Loucy (cell line): ENCODE results near the gene TM9SF1.
A peak's percentile ranks its signal among the peaks of the same experiment; 100 is the strongest.

ENCODE experiments used
- H2AFZ ChIP-seq: fragments of 200-600 bp; sonication (generic); 2 replicates; pipeline ENCODE4 v1.6.0; 2016; ENCODE audit warnings: antibody characterized with exemption, mild to moderate bottlenecking, low read length, moderate library complexity
- H3F3A ChIP-seq: fragments of 200-600 bp; 2 replicates; pipeline ENCODE4 v1.6.0; 2016; ENCODE audit warnings: antibody characterized with exemption, low read depth, mild to moderate bottlenecking
- H3K27me3 ChIP-seq: fragments of 200-600 bp; sonication (generic); 2 replicates; pipeline ENCODE4 v1.6.1; 2014; ENCODE audit warnings: low read length, mild to moderate bottlenecking; ENCODE audit not compliant: insufficient read depth, poor library complexity, severe bottlenecking
- H3K36me3 ChIP-seq: fragments of 200-600 bp; sonication (generic); 2 replicates; pipeline ENCODE4 v1.6.1; 2016; ENCODE audit warnings: low read length; ENCODE audit not compliant: insufficient read depth
- H3K4me1 ChIP-seq: fragments of 200-600 bp; sonication (generic); 2 replicates; pipeline ENCODE4 v1.5.1; 2014; ENCODE audit warnings: low read length, mild to moderate bottlenecking; ENCODE audit not compliant: insufficient read depth, poor library complexity, severe bottlenecking
- H3K4me2 ChIP-seq: fragments of 200-600 bp; sonication (generic); 2 replicates; pipeline ENCODE4 v1.6.0; 2014; ENCODE audit warnings: antibody characterized with exemption, low read length, low read depth, mild to moderate bottlenecking; ENCODE audit not compliant: poor library complexity, severe bottlenecking
- H3K4me3 ChIP-seq: fragments of 200-600 bp; sonication (generic); 2 replicates; pipeline ENCODE4 v1.5.1; 2014; ENCODE audit warnings: low read length, mild to moderate bottlenecking, mixed read lengths; ENCODE audit not compliant: poor library complexity, severe bottlenecking
- H3K79me2 ChIP-seq: fragments of 200-600 bp; sonication (generic); 2 replicates; pipeline ENCODE4 v1.6.1; 2014; ENCODE audit warnings: low read length; ENCODE audit not compliant: insufficient read depth
- H3K9ac ChIP-seq: fragments of 200-600 bp; sonication (generic); 2 replicates; pipeline ENCODE4 v1.6.0; 2014; ENCODE audit warnings: mild to moderate bottlenecking, low read depth, low read length, moderate library complexity; ENCODE audit not compliant: poor library complexity, severe bottlenecking
- H3K9me2 ChIP-seq: fragments of 200-600 bp; sonication (generic); replicated peaks from 2 replicates; pipeline ENCODE4 v1.6.1; 2016; ENCODE audit warnings: low read depth, low read length, mixed read lengths
- H3K9me3 ChIP-seq: fragments of 200-600 bp; sonication (generic); 2 replicates; pipeline ENCODE4 v1.6.1; 2014; ENCODE audit warnings: mild to moderate bottlenecking, antibody characterized with exemption, low read length, low read depth; ENCODE audit not compliant: insufficient read depth
- H4K20me1 ChIP-seq: fragments of 200-600 bp; sonication (generic); 2 replicates; pipeline ENCODE4 v1.6.0; 2014; ENCODE audit warnings: antibody characterized with exemption, low read length, mild to moderate bottlenecking; ENCODE audit not compliant: insufficient read depth, poor library complexity, severe bottlenecking
- EZH2phosphoT487 ChIP-seq: fragments of 200-600 bp; IDR thresholded peaks from 2 replicates; pipeline ENCODE4 v1.6.1; 2018; ENCODE audit warnings: antibody characterized with exemption, mild to moderate bottlenecking, moderate library complexity, borderline replicate concordance
- TF ChIP-seq, protein P1 (sequence below): fragments of 200-600 bp; sonication (generic); conservative IDR thresholded peaks from 2 replicates; pipeline ENCODE4 v1.5.1; 2014; ENCODE audit warnings: mild to moderate bottlenecking, antibody characterized with exemption, low read length

Gene TM9SF1

DNA sequence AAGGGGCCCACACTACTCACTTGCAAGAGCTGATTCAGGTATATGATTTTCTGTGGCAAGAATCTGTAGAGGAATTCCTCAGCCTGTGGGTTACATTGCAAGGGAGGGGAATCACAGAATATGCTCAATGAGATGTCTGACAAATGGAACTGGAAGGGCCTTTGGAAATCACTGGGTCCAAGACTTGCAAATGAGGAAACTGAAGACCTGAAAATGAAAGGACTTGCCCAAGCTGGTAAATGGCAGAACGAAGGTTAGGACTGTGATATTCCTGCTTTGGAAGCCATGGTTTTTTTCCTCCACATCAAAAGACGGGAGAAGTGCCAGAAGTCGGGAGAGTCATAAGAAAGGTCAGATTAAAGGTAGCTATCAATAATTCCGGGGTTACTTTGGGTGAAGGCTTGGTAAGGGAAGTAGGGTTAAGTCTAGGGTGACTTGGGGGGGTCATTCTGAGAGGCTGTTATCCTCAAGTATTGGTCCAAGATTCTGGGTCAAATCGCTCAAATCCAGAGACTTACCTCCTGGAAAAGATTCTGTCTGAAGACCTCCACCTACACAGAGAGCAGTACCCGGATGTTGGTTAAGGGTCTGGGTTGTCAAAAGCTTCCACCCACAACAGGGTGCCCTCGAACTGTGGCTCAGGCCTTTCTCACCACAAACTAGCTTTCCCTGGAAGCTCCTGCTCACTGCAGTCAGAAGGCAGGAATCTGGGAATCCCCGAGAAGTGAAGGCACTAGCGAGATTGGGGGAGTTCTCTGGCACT lies 49.4 kb downstream of the TM9SF1 start:
- Histone ChIP-seq H3K79me2 (peaks cover 73% of the 10 kb centered on the region), H3K4me2 (peak overlapping the region; percentile 100), H3K36me3 (peaks cover 10% of the 10 kb centered on the region; the same call in 1 of the 2 replicates), H3K9ac (peak overlapping the region; percentile 95), H3K9me3 (no peaks in the 10 kb centered on the region), H3K27me3 (no peaks in the 10 kb centered on the region), H4K20me1 (peaks cover 29% of the 10 kb centered on the region), H3F3A (0 out of 2 replicates have a peak, but pooled peaks cover 2% of the 10 kb centered on the region), H3K9me2 (no peaks in the 10 kb centered on the region), H3K4me1 (peaks cover 35% of the 10 kb centered on the region), H3K4me3 (peak overlapping the region; percentile 100), H2AFZ (0 out of 2 replicates have a peak overlapping the region, but pooled peaks have one; percentile 94)
- no peak for TF ChIP-seq EZH2phosphoT487
- TF ChIP-seq, protein P1, sequence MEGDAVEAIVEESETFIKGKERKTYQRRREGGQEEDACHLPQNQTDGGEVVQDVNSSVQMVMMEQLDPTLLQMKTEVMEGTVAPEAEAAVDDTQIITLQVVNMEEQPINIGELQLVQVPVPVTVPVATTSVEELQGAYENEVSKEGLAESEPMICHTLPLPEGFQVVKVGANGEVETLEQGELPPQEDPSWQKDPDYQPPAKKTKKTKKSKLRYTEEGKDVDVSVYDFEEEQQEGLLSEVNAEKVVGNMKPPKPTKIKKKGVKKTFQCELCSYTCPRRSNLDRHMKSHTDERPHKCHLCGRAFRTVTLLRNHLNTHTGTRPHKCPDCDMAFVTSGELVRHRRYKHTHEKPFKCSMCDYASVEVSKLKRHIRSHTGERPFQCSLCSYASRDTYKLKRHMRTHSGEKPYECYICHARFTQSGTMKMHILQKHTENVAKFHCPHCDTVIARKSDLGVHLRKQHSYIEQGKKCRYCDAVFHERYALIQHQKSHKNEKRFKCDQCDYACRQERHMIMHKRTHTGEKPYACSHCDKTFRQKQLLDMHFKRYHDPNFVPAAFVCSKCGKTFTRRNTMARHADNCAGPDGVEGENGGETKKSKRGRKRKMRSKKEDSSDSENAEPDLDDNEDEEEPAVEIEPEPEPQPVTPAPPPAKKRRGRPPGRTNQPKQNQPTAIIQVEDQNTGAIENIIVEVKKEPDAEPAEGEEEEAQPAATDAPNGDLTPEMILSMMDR, result no peak

DNA sequence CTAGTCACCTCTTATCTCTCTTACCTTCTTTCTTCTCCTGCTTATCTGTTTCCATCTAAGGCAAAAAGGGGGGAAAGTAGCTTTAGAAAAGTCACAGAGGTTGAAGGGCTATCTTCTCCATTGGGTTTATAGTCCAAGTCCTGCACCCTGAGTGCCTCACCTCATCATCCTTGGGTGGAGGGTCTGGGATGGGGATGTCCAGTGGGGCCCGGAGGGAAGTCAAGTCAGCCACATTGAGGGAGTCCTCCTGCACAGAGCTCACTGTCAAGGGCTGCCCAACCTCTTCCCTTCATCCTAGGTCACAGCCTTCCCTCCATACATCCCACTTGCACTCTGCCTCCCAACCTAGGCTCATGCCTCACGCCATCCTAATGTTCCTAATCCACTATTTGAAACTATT lies 50.0 kb downstream of the TM9SF1 start:
- H3K9ac ChIP-seq, result peak overlapping the region; percentile 95
- H2AFZ ChIP-seq, result no peak overlapping the region
- H3F3A ChIP-seq, result 0 out of 2 replicates have a peak, but pooled peaks cover 2% of the 10 kb centered on the region
- peaks cover 73% of the 10 kb centered on the region for H3K79me2 ChIP-seq
- H4K20me1 ChIP-seq, result peaks cover 29% of the 10 kb centered on the region
- H3K9me3 ChIP-seq, result no peaks in the 10 kb centered on the region
- H3K4me2 ChIP-seq, result peak overlapping the region; percentile 100
- peaks cover 8% of the 10 kb centered on the region; the same call in 1 of the 2 replicates for H3K36me3 ChIP-seq
- no peaks in the 10 kb centered on the region for H3K27me3 ChIP-seq
- peak overlapping the region; percentile 100 for H3K4me3 ChIP-seq
- TF ChIP-seq EZH2phosphoT487, result no peak
- TF ChIP-seq, protein P1, result no peak
- peaks cover 35% of the 10 kb centered on the region for H3K4me1 ChIP-seq
- H3K9me2 ChIP-seq, result no peaks in the 10 kb centered on the region

DNA sequence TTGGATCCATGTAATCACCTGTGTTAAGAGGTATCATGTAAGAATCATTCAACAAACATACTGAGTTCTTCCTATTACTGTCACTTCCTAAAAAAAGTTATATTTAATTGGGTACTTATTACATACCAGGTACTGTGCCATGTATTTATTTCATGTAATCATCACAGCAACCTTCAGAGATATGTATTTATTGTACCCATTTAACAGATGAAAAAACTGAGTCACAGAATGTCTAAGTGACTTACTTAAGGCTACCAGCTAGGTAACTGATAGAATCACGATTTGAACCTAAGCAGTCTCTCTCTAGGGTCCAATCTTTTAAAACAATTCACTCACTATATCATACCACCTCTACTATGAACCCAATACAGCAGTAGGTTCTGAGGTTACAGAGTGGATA lies 50.8 kb downstream of the TM9SF1 start:
- H3K79me2 ChIP-seq, result peaks cover 73% of the 10 kb centered on the region
- H3K9ac ChIP-seq, result no peak overlapping the region
- peaks cover 40% of the 10 kb centered on the region for H3K4me1 ChIP-seq
- H3K4me3 ChIP-seq, result no peak overlapping the region
- H3K27me3 ChIP-seq, result no peaks in the 10 kb centered on the region
- H3K9me2 ChIP-seq, result no peaks in the 10 kb centered on the region
- 0 out of 2 replicates have a peak, but pooled peaks cover 2% of the 10 kb centered on the region for H3F3A ChIP-seq
- peaks cover 3% of the 10 kb centered on the region; the same call in 1 of the 2 replicates for H3K36me3 ChIP-seq
- peak overlapping the region; percentile 100 for H3K4me2 ChIP-seq
- no peak overlapping the region for H2AFZ ChIP-seq
- TF ChIP-seq, protein P1, result no peak
- no peak for TF ChIP-seq EZH2phosphoT487
- no peaks in the 10 kb centered on the region for H3K9me3 ChIP-seq
- peaks cover 29% of the 10 kb centered on the region for H4K20me1 ChIP-seq
